Urinary bladder (tissue), 4 donors: ENCODE measurements around the gene SLC38A3. TPM values are rescaled to one million over a fixed set of nuclear protein-coding genes. Genes with fewer than 3 reads are reported as not detected.

ENCODE experiments used
- DNase-seq: peaks from one replicate; pipeline ENCODE4 v3.0.0-alpha.2; 2015; ENCODE audit errors: extremely low spot score
- H3K27ac ChIP-seq: one replicate; pipeline ENCODE4 v1.5.1; 2013; ENCODE audit warnings: low read depth, mild to moderate bottlenecking, moderate library complexity
- H3K36me3 ChIP-seq: one replicate; pipeline ENCODE4 v1.6.1; 2013; ENCODE audit warnings: mild to moderate bottlenecking, moderate library complexity; ENCODE audit not compliant: insufficient read depth
- H3K4me1 ChIP-seq: one replicate; pipeline ENCODE4 v1.6.1; 2013; ENCODE audit warnings: mild to moderate bottlenecking, moderate library complexity; ENCODE audit not compliant: insufficient read depth
- H3K4me3 ChIP-seq: one replicate; pipeline ENCODE4 v1.5.1; 2013; ENCODE audit warnings: low read depth, low read length
- WGBS: extraction: QIAGEN DNeasy Blood & Tissue Kit; methylation state at CpG from one replicate; pipeline ENCODE4 v1.1.7; 2013; 5-methylcytosine and 5-hydroxymethylcytosine counted together
- polyA plus RNA-seq: library from polyadenylated mRNA; stranded (reverse); fragments of 200-250 nt; gene quantifications from one replicate; pipeline ENCODE4 v1.2.3, GENCODE V29; 2013
- small RNA-seq: library from RNA; depleted of rRNA; stranded (forward); fragments of <200 nt; gene quantifications from one replicate; pipeline ENCODE3, GENCODE V24; 2014
- total RNA-seq: library from RNA; depleted of rRNA; stranded (reverse); fragments of >200 nt; gene quantifications from one replicate; pipeline ENCODE4 v1.2.3, GENCODE V29; 2014
- donor health status: healthy with polysubstance abuse.
- donor health status: healthy.

Gene SLC38A3
- total and polyA plus RNA-seq, 2 donors, result 0.14 to 0.63 TPM

- Histone ChIP-seq H3K4me3 (no peak overlapping the region), H3K4me1 (peaks cover 5% of the 10 kb centered on the region), H3K36me3 (no peaks in the 10 kb centered on the region), H3K27ac (peak overlapping the region; percentile 78)
- WGBS, result 59% methylated on average over 7 of the region's 7 CpGs
- DNase-seq, result no peak
Measured at GRCh38 chr3:50264964-50265485, 60.0 kb downstream of the SLC38A3 start.

- Histone ChIP-seq H3K36me3 (no peaks in the 10 kb centered on the region), H3K4me3 (no peak overlapping the region), H3K4me1 (peaks cover 5% of the 10 kb centered on the region), H3K27ac (no peak overlapping the region)
- WGBS, result 58% methylated on average over 1 of the region's 1 CpG
- DNase-seq, result no peak
Measured at GRCh38 chr3:50265571-50265970, 60.5 kb downstream of the SLC38A3 start.

GRCh38 chr3:50266017-50266416 lies 60.9 kb downstream of the SLC38A3 start:
- 77% methylated on average over 6 of the region's 6 CpGs for WGBS
- Histone ChIP-seq H3K27ac (no peak overlapping the region), H3K36me3 (no peaks in the 10 kb centered on the region), H3K4me3 (no peak overlapping the region), H3K4me1 (peaks cover 5% of the 10 kb centered on the region)
- no peak for DNase-seq

- 51% methylated on average over 7 of the region's 7 CpGs for WGBS
- peak overlapping the region; percentile 34 for H3K4me3 ChIP-seq
- peaks cover 5% of the 10 kb centered on the region for H3K4me1 ChIP-seq
- H3K36me3 ChIP-seq, result no peaks in the 10 kb centered on the region
- peak overlapping the region; percentile 70 for H3K27ac ChIP-seq
- DNase-seq, result no peak
Measured at GRCh38 chr3:50266836-50267235, 61.8 kb downstream of the SLC38A3 start.

- Histone ChIP-seq H3K4me1 (peaks cover 5% of the 10 kb centered on the region), H3K27ac (peak overlapping the region; percentile 70), H3K36me3 (no peaks in the 10 kb centered on the region), H3K4me3 (peak overlapping the region; percentile 34)
- 6% methylated on average over 22 of the region's 22 CpGs for WGBS
- DNase-seq, result no peak
Measured at GRCh38 chr3:50267280-50267913, 62.3 kb downstream of the SLC38A3 start.

GRCh38 chr3:50268276-50268675 lies 63.2 kb downstream of the SLC38A3 start:
- Histone ChIP-seq H3K4me1 (peaks cover 5% of the 10 kb centered on the region), H3K27ac (no peak overlapping the region), H3K4me3 (no peak overlapping the region), H3K36me3 (no peaks in the 10 kb centered on the region)
- no peak for DNase-seq
- 43% methylated on average over 3 of the region's 3 CpGs for WGBS

GRCh38 chr3:50268703-50269451 lies 63.8 kb downstream of the SLC38A3 start, which contains the start of gene SEMA3B:
TSS of gene SEMA3B (plus strand) at chr3:50269147. CDS start at chr3:50269241, 94 bp downstream.
- Histone ChIP-seq H3K27ac (peak within 1 kb of the TSS; percentile 66), H3K36me3 (no peaks in the 10 kb centered on the region), H3K4me3 (peak within 1 kb of the TSS; percentile 34), H3K4me1 (peaks cover 5% of the 10 kb centered on the region)
- 28% methylated on average over 21 of the region's 21 CpGs for WGBS
- DNase-seq, result no peak

GRCh38 chr3:50269460-50269859 lies 64.4 kb downstream of the SLC38A3 start:
- H3K27ac ChIP-seq, result peak overlapping the region; percentile 32
- DNase-seq, result no peak
- peaks cover 5% of the 10 kb centered on the region for H3K4me1 ChIP-seq
- H3K36me3 ChIP-seq, result no peaks in the 10 kb centered on the region
- WGBS, result 44% methylated on average over 4 of the region's 4 CpGs
- H3K4me3 ChIP-seq, result no peak overlapping the region

- 76% methylated on average over 8 of the region's 8 CpGs for WGBS
- DNase-seq, result no peak
- Histone ChIP-seq H3K36me3 (no peaks in the 10 kb centered on the region), H3K4me1 (peaks cover 5% of the 10 kb centered on the region), H3K27ac (no peak overlapping the region), H3K4me3 (no peak overlapping the region)
Measured at GRCh38 chr3:50269977-50270413, 64.9 kb downstream of the SLC38A3 start.

- DNase-seq, result no peak
- H3K4me1 ChIP-seq, result peaks cover 4% of the 10 kb centered on the region
- H3K36me3 ChIP-seq, result no peaks in the 10 kb centered on the region
- H3K4me3 ChIP-seq, result no peak overlapping the region
- no peak overlapping the region for H3K27ac ChIP-seq
- WGBS, result 79% methylated on average over 19 of the region's 19 CpGs
Measured at GRCh38 chr3:50270422-50271224, 65.6 kb downstream of the SLC38A3 start.

Small RNAs within 50 kb of the gene (small RNA-seq; reads per million reads assigned to genes)
- gene MIR566, result not detected
- not detected for gene MIR5787

Other genes with a start within 250 kb of the SLC38A3 start
- 325 TPM for gene RBM5, start 116.4 kb upstream of the SLC38A3 start, total RNA-seq
- 88.7 TPM for gene RBM5, start 116.4 kb upstream of the SLC38A3 start, polyA plus RNA-seq
- gene SEMA3F, start 49.9 kb upstream of the SLC38A3 start, total RNA-seq, result 10.8 TPM
- gene SEMA3F, start 49.9 kb upstream of the SLC38A3 start, polyA plus RNA-seq, result 35.1 TPM
- not detected for gene GNAT1, start 13.7 kb upstream of the SLC38A3 start, total RNA-seq
- gene GNAT1, start 13.7 kb upstream of the SLC38A3 start, polyA plus RNA-seq, result not detected
- gene GNAI2, start 30.9 kb downstream of the SLC38A3 start, total RNA-seq, result 96.3 TPM
- gene GNAI2, start 30.9 kb downstream of the SLC38A3 start, polyA plus RNA-seq, result 263 TPM
- gene SEMA3B, start 63.9 kb downstream of the SLC38A3 start, total RNA-seq, result 63.4 TPM
- 35.5 TPM for gene SEMA3B, start 63.9 kb downstream of the SLC38A3 start, polyA plus RNA-seq
- 0.79 TPM for gene LSMEM2, start 73.8 kb downstream of the SLC38A3 start, total RNA-seq
- gene LSMEM2, start 73.8 kb downstream of the SLC38A3 start, polyA plus RNA-seq, result 0.39 TPM
- 19.5 TPM for gene IFRD2, start 87.2 kb downstream of the SLC38A3 start, total RNA-seq
- gene IFRD2, start 87.2 kb downstream of the SLC38A3 start, polyA plus RNA-seq, result 52.9 TPM
- gene HYAL3, start 94.1 kb downstream of the SLC38A3 start, total RNA-seq, result 2.9 TPM
- gene HYAL3, start 94.1 kb downstream of the SLC38A3 start, polyA plus RNA-seq, result 3.0 TPM
- 2.3 TPM for gene NAA80, start 94.1 kb downstream of the SLC38A3 start, total RNA-seq
- gene NAA80, start 94.1 kb downstream of the SLC38A3 start, polyA plus RNA-seq, result 12.0 TPM
- gene HYAL1, start 98.3 kb downstream of the SLC38A3 start, total RNA-seq, result 2.5 TPM
- 7.0 TPM for gene HYAL1, start 98.3 kb downstream of the SLC38A3 start, polyA plus RNA-seq
- gene HYAL2, start 117.5 kb downstream of the SLC38A3 start, total RNA-seq, result 44.0 TPM
- 121 TPM for gene HYAL2, start 117.5 kb downstream of the SLC38A3 start, polyA plus RNA-seq
- 4.5 TPM for gene TUSC2, start 123.0 kb downstream of the SLC38A3 start, total RNA-seq
- gene TUSC2, start 123.0 kb downstream of the SLC38A3 start, polyA plus RNA-seq, result 48.5 TPM
- gene RASSF1, start 135.6 kb downstream of the SLC38A3 start, total RNA-seq, result 25.4 TPM
- gene RASSF1, start 135.6 kb downstream of the SLC38A3 start, polyA plus RNA-seq, result 41.5 TPM
- 1.2 TPM for gene ZMYND10, start 140.5 kb downstream of the SLC38A3 start, total RNA-seq
- gene ZMYND10, start 140.5 kb downstream of the SLC38A3 start, polyA plus RNA-seq, result 0.62 TPM
- gene NPRL2, start 145.5 kb downstream of the SLC38A3 start, total RNA-seq, result 17.3 TPM
- 17.0 TPM for gene NPRL2, start 145.5 kb downstream of the SLC38A3 start, polyA plus RNA-seq
- gene CYB561D2, start 145.6 kb downstream of the SLC38A3 start, total RNA-seq, result 8.6 TPM
- gene CYB561D2, start 145.6 kb downstream of the SLC38A3 start, polyA plus RNA-seq, result 19.2 TPM
- gene TMEM115, start 154.2 kb downstream of the SLC38A3 start, total RNA-seq, result 16.2 TPM
- 49.8 TPM for gene TMEM115, start 154.2 kb downstream of the SLC38A3 start, polyA plus RNA-seq